ENCODE results near the gene OR52N1.

DNA sequence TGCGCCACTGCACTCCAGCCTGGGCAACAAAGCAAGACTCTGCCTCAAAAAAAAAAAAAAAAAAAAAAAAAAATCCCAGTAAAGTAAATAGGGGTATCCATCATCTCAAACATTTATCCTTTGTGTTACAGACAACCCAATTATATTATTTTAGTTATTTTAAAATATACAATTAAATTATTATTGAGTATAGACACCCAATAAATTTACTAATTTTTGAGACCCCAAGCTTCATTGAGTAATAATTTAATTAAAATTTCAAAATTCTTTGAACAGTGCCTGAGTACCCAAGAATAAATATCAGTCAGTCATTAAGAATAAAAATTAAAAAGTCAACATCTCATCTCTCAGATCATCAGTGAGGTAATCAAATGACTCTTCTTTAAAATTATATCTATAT is 37.1 kb downstream of the OR52N1 start, which contains the start of gene OR52N4:
- TF ChIP-seq, protein P1, sequence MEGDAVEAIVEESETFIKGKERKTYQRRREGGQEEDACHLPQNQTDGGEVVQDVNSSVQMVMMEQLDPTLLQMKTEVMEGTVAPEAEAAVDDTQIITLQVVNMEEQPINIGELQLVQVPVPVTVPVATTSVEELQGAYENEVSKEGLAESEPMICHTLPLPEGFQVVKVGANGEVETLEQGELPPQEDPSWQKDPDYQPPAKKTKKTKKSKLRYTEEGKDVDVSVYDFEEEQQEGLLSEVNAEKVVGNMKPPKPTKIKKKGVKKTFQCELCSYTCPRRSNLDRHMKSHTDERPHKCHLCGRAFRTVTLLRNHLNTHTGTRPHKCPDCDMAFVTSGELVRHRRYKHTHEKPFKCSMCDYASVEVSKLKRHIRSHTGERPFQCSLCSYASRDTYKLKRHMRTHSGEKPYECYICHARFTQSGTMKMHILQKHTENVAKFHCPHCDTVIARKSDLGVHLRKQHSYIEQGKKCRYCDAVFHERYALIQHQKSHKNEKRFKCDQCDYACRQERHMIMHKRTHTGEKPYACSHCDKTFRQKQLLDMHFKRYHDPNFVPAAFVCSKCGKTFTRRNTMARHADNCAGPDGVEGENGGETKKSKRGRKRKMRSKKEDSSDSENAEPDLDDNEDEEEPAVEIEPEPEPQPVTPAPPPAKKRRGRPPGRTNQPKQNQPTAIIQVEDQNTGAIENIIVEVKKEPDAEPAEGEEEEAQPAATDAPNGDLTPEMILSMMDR (IDR thresholded peaks at IDR 0.05; ENCODE audit: low read length): no peak
- no peak for TF ChIP-seq EZH2 (optimal IDR thresholded peaks at IDR 0.05; ENCODE audit: low read depth, low read length)
